B cell (primary cell): ENCODE measurements around the gene MAB21L2.

Source experiments
- CTCF ChIP-seq: fragments of 200-600 bp; IDR thresholded peaks from one replicate; pipeline ENCODE4 v1.8.0; 2022; ENCODE audit warnings: antibody characterized with exemption, mild to moderate bottlenecking
- EZH2 ChIP-seq: IDR thresholded peaks from 2 replicates; pipeline ENCODE4 v1.6.1; 2012; ENCODE audit warnings: borderline replicate concordance, low read depth, mild to moderate bottlenecking, moderate library complexity, low read length; ENCODE audit not compliant: insufficient read depth, poor library complexity, severe bottlenecking

DNA sequence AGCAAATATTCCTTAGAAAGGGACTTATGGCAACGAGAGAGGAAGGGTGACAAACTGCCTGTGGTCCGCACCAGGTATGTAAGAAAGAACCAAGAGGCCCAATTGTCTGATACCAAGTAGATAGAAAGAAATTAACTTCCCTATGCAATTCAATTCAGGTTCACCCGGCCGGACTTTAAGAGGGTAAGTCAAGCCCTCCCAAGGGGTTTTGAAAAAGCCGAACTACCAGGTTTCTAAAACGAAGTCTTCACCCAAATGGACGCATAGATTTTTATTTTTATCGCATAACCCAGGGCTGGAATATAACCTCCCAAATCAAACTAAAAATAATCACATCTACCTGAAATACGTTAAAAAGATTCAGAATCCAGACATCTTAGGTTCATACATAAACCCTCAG, 1.6 kb upstream of the MAB21L2 start:
- TF ChIP-seq CTCF (no peak), EZH2 (no peak)
